ENCODE results near the gene CEBPG.

CEBPG gene

DNA sequence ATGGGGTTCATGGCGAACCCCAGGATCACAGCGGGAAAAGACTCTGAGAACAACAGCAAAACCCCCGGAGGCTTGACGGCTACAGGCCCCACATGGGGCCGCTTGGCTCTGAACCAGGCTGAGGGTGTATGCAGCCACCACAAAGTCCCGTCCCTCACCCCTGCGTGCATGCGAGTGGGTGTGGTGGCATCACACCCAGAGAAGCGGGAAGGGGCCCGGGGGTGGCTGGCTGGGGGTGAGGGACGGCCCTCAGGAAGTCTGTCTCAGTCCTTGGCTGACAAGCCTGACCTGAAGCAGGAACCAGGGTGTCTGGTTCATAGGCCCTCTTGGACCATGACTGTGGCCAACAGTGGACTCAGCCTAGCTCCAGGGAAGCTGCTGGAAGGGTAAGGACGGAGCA, 34.2 kb downstream of the CEBPG start:
- TF ChIP-seq SPI1 (IDR thresholded peaks at IDR 0.05; ENCODE audit: borderline replicate concordance, low read depth), result no peak
- TF ChIP-seq, protein P1, sequence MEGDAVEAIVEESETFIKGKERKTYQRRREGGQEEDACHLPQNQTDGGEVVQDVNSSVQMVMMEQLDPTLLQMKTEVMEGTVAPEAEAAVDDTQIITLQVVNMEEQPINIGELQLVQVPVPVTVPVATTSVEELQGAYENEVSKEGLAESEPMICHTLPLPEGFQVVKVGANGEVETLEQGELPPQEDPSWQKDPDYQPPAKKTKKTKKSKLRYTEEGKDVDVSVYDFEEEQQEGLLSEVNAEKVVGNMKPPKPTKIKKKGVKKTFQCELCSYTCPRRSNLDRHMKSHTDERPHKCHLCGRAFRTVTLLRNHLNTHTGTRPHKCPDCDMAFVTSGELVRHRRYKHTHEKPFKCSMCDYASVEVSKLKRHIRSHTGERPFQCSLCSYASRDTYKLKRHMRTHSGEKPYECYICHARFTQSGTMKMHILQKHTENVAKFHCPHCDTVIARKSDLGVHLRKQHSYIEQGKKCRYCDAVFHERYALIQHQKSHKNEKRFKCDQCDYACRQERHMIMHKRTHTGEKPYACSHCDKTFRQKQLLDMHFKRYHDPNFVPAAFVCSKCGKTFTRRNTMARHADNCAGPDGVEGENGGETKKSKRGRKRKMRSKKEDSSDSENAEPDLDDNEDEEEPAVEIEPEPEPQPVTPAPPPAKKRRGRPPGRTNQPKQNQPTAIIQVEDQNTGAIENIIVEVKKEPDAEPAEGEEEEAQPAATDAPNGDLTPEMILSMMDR (IDR thresholded peaks at IDR 0.05; ENCODE audit: insufficient read depth, low read length), result no peak
- TF ChIP-seq, protein P2, sequence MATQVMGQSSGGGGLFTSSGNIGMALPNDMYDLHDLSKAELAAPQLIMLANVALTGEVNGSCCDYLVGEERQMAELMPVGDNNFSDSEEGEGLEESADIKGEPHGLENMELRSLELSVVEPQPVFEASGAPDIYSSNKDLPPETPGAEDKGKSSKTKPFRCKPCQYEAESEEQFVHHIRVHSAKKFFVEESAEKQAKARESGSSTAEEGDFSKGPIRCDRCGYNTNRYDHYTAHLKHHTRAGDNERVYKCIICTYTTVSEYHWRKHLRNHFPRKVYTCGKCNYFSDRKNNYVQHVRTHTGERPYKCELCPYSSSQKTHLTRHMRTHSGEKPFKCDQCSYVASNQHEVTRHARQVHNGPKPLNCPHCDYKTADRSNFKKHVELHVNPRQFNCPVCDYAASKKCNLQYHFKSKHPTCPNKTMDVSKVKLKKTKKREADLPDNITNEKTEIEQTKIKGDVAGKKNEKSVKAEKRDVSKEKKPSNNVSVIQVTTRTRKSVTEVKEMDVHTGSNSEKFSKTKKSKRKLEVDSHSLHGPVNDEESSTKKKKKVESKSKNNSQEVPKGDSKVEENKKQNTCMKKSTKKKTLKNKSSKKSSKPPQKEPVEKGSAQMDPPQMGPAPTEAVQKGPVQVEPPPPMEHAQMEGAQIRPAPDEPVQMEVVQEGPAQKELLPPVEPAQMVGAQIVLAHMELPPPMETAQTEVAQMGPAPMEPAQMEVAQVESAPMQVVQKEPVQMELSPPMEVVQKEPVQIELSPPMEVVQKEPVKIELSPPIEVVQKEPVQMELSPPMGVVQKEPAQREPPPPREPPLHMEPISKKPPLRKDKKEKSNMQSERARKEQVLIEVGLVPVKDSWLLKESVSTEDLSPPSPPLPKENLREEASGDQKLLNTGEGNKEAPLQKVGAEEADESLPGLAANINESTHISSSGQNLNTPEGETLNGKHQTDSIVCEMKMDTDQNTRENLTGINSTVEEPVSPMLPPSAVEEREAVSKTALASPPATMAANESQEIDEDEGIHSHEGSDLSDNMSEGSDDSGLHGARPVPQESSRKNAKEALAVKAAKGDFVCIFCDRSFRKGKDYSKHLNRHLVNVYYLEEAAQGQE (IDR thresholded peaks at IDR 0.05; ENCODE audit: insufficient replicate concordance, low read depth), result no peak
- no peak for TF ChIP-seq GABPA (IDR thresholded peaks at IDR 0.05; ENCODE audit: low read depth)
- TF ChIP-seq POLR2AphosphoS5 (IDR thresholded peaks at IDR 0.05; ENCODE audit: low read depth), result no peak
- DNase-seq (ENCODE audit: low read depth in 1 of 2, low spot score in 1 of 2), result peak in 1 of 2 experiments; percentile 31
- H3K27me3 ChIP-seq (ENCODE audit: insufficient read depth, poor library complexity, severe bottlenecking), result no peaks in the 10 kb centered on the region
- H3K27ac ChIP-seq (replicated peaks), result no peak overlapping the region
- H3K4me3 ChIP-seq (replicated peaks; ENCODE audit: insufficient read depth, low read length), result no peak overlapping the region

DNA sequence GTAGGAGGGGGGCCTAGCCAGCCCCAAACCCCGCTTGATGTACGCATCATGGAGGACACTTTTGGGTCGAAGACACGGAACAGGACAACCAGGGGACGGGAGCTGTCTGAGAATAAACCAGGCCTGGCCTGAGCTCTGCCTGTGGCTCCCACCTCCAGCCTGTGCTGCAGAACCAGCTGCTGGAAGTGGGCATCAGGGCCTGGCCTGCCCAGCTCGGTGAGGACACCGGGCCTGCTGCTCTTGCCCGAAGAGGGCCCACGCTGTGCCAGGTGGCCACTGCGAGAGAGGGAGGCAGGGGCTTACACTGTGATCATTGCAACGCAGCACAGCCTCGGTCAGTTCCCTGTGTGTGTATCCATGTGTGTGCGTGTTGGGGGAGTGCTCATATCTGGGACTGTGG, 34.6 kb downstream of the CEBPG start:
- TF ChIP-seq POLR2AphosphoS5 (IDR thresholded peaks at IDR 0.05; ENCODE audit: low read depth), result no peak
- TF ChIP-seq SPI1 (IDR thresholded peaks at IDR 0.05; ENCODE audit: borderline replicate concordance, low read depth), result no peak
- TF ChIP-seq, protein P2 (IDR thresholded peaks at IDR 0.05; ENCODE audit: insufficient replicate concordance, low read depth), result no peak
- TF ChIP-seq, protein P1 (IDR thresholded peaks at IDR 0.05; ENCODE audit: insufficient read depth, low read length), result no peak
- no peak for TF ChIP-seq GABPA (IDR thresholded peaks at IDR 0.05; ENCODE audit: low read depth)
- no peak overlapping the region for H3K4me3 ChIP-seq (replicated peaks; ENCODE audit: insufficient read depth, low read length)
- DNase-seq (ENCODE audit: low read depth in 1 of 2, low spot score in 1 of 2), result no peak
- no peak overlapping the region for H3K27ac ChIP-seq (replicated peaks)
- no peaks in the 10 kb centered on the region for H3K27me3 ChIP-seq (ENCODE audit: insufficient read depth, poor library complexity, severe bottlenecking)

DNA sequence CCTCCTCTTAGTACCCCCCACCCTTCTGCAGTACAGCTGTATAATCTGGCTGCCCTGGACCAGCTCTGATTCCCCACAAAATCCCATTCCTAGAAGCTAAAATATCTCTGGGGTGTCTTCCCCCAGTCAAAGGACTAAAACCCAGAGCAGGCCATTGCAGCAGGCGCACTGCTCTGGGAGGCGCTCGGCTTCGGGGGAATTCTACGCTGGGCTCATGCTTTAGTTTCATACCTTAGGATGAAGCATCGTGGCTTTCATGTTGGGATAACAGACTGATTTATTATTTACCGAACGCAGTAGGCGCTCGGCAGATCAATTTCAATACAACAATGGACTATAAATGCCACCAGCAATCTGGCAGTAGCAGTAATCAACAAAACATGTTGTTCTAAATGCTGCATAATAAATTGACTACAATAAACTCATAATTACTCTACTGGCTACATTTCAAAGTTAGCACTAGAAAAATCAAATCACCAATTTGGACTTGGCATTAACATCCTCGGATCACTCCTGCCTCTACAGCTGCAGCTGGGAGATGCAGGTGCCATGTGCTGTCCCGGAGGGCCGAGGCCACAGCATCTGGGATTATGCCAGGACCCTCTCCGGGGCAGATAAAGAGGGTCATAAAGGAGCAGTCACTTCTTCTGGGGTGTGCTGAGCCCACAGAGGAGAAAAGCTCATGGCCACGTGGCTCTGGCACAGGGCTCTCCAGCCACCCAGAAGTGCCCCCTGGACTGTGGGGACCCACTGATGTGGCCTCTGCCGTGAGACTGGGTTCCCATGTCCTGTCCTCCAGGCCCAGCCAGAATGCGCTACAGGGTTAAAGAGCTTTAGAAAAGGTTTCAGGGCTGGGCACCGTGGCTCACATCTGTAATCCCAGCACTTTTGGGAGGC, 35.3 kb downstream of the CEBPG start:
- no peak overlapping the region for H3K27ac ChIP-seq (replicated peaks)
- no peaks in the 10 kb centered on the region for H3K27me3 ChIP-seq (ENCODE audit: insufficient read depth, poor library complexity, severe bottlenecking)
- TF ChIP-seq POLR2AphosphoS5 (IDR thresholded peaks at IDR 0.05; ENCODE audit: low read depth) (no peak), GABPA (IDR thresholded peaks at IDR 0.05; ENCODE audit: low read depth) (no peak), SPI1 (IDR thresholded peaks at IDR 0.05; ENCODE audit: borderline replicate concordance, low read depth) (no peak)
- TF ChIP-seq, protein P2 (IDR thresholded peaks at IDR 0.05; ENCODE audit: insufficient replicate concordance, low read depth), result no peak
- TF ChIP-seq, protein P1 (IDR thresholded peaks at IDR 0.05; ENCODE audit: insufficient read depth, low read length), result no peak
- DNase-seq (ENCODE audit: low read depth in 1 of 2, low spot score in 1 of 2), result no peak
- H3K4me3 ChIP-seq (replicated peaks; ENCODE audit: insufficient read depth, low read length), result no peak overlapping the region
